ENCODE results near the gene NEXMIF.

DNA sequence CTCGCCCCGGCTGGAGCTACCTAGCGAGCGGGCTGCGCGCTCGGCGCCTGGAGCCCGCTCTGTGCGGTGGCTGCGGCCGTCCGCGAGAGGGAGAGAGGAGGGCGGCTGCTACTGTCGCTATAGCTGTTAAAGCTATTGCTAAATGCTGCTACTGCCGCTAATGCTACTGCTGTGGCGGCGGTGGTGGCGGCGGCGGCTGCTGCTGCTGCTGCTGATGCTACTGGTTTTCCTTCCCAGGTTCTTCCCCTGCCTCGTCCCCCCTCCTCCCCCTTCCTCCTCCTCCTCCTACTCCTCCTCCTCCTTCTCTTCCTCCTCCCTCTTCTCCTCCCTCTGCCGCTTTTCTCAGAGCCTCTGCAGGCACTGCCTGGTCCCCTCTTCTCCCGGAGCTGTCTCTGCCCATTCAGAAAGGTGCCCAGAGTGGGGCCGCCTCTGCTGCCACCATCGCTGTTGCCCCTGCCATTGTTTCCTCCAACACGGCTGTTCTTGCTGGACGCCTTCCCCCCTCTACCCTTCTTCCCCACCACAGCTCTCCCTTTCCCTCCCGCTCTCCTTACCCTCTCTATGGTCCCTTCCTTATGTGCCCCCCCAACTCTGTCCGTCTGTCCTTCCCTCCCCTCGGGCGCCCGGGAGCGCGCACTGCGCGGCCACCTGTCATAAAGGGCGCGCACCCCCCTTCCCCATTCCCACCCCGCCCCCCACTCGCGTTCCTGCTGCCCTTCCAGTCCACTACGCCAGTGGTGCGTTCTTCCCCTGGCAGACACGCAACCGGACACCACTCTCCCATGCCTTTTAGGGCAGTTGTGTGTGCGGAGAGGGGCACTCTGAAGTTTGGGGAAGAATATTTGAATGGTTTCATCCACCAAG, at the start of gene NEXMIF:
- TF ChIP-seq, protein P1, sequence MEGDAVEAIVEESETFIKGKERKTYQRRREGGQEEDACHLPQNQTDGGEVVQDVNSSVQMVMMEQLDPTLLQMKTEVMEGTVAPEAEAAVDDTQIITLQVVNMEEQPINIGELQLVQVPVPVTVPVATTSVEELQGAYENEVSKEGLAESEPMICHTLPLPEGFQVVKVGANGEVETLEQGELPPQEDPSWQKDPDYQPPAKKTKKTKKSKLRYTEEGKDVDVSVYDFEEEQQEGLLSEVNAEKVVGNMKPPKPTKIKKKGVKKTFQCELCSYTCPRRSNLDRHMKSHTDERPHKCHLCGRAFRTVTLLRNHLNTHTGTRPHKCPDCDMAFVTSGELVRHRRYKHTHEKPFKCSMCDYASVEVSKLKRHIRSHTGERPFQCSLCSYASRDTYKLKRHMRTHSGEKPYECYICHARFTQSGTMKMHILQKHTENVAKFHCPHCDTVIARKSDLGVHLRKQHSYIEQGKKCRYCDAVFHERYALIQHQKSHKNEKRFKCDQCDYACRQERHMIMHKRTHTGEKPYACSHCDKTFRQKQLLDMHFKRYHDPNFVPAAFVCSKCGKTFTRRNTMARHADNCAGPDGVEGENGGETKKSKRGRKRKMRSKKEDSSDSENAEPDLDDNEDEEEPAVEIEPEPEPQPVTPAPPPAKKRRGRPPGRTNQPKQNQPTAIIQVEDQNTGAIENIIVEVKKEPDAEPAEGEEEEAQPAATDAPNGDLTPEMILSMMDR (conservative IDR thresholded peaks at IDR 0.05 in 1 of 2, IDR thresholded peaks at IDR 0.05 in 1 of 2; ENCODE audit: extremely low read depth in 1 of 2, insufficient read depth in 1 of 2, low read depth in 1 of 2, low read length in 2 of 2) = peak in 1 of 2 donors; percentile 22
- TF ChIP-seq EZH2 (IDR thresholded peaks at IDR 0.05; ENCODE audit: borderline replicate concordance, low read length) = no peak
